Pancreas (tissue), 10 donors: ENCODE data around the gene ENDOV. TPM values are rescaled to one million over a fixed set of nuclear protein-coding genes. Genes with fewer than 3 reads are reported as not detected.

ENCODE experiments used
- ATAC-seq, 4 donors: fragments of 200-7000 bp; cut with Tn5 transposase; one replicate each; pipeline versions ENCODE4 v1.8.0 to v1.9.1; 2020; ENCODE audit warnings: mild to moderate bottlenecking in 4 of 4, moderate library complexity in 4 of 4
- DNase-seq, 6 donors: peaks; one replicate each; pipeline ENCODE4 v3.0.0-alpha.2; 2020
- FAIRE-seq: peaks from 2 replicates; lab custom pipeline; 2012; peaks lifted over from hg19 to GRCh38; lab: Jason Lieb, UNC
- H3K27ac ChIP-seq, 4 donors: fragments of 200-600 bp; sonication (generic); 1 replicate in 3 of 4; 2 replicates in 1 of 4; pipeline versions ENCODE4 v1.5.0 to v1.8.0; 2020
- H3K27me3 ChIP-seq, 4 donors: fragments of 200-600 bp; one replicate each; pipeline ENCODE4 v1.8.0; 2021
- H3K36me3 ChIP-seq, 3 donors: fragments of 200-600 bp; sonication (generic) in 1 of 3; one replicate each; pipeline versions ENCODE4 v1.5.0 to v1.8.0; 2020 to 2021
- H3K4me1 ChIP-seq, 3 donors: fragments of 200-600 bp; one replicate each; pipeline ENCODE4 v1.8.0; 2021
- H3K4me3 ChIP-seq, 4 donors: fragments of 200-600 bp; sonication (generic) in 2 of 4; one replicate each; pipeline versions ENCODE4 v1.5.0 to v1.8.0; 2020 to 2021
- H3K9me3 ChIP-seq, 4 donors: fragments of 200-600 bp; one replicate each; pipeline ENCODE4 v1.8.0; 2021
- CTCF ChIP-seq, 4 donors: fragments of 200-600 bp; sonication (generic) in 3 of 4; IDR thresholded peaks; one replicate each; pipeline versions ENCODE4 v1.5.0 to v1.8.0; 2021; ENCODE audit warnings: antibody characterized with exemption in 4 of 4
- WGBS, 2 donors: extraction: QIAGEN DNeasy Blood & Tissue Kit; methylation state at CpG; one replicate each; pipeline ENCODE4 v1.1.7; 2013; 5-methylcytosine and 5-hydroxymethylcytosine counted together
- intact Hi-C, 3 donors: fragments of 100-400 bp; cut with DNase I; formaldehyde crosslinking; loops; one replicate each; pipeline versions ENCODE4 v1.11.1 to v1.14.2; 2022
- polyA plus RNA-seq, 2 donors: library from polyadenylated mRNA; stranded (reverse); fragments of 200-250 nt; gene quantifications; one replicate each; pipeline ENCODE4 v1.2.3, GENCODE V29; 2013
- total RNA-seq, 6 donors: library from RNA; stranded (reverse); fragmentation: NEBNext Ultra II Directional in 4 of 6; extraction: Animal tissue kit (Norgen Biotek cat#: 25700) in 4 of 6; gene quantifications; one replicate each; pipeline versions ENCODE4 v1.2.1 to v1.2.4, GENCODE V29; 2021 to 2023
- donor health status: healthy with polysubstance abuse.
- donor health status: DM: no; HTN: no; CAD: no; lungs with moderate emphysema.
- donor health status: DM: no; HTN: no; CAD: no.
- donor health status: control.
- donor health status: control.
- donor health status: Bipolar disorder and iron deficiency.
- donor health status: DM: yes; HTN: yes; CAD: no.
- donor health status: DM: no; HTN: no; CAD: no.
- donor health status: DM: no; HTN: no; CAD: no.
- donor health status: DM: yes; HTN: yes; CAD: no.

The ENDOV gene
- total and polyA plus RNA-seq, 8 donors, result 8.7 to 20.4 (median 12.9) TPM

DNA sequence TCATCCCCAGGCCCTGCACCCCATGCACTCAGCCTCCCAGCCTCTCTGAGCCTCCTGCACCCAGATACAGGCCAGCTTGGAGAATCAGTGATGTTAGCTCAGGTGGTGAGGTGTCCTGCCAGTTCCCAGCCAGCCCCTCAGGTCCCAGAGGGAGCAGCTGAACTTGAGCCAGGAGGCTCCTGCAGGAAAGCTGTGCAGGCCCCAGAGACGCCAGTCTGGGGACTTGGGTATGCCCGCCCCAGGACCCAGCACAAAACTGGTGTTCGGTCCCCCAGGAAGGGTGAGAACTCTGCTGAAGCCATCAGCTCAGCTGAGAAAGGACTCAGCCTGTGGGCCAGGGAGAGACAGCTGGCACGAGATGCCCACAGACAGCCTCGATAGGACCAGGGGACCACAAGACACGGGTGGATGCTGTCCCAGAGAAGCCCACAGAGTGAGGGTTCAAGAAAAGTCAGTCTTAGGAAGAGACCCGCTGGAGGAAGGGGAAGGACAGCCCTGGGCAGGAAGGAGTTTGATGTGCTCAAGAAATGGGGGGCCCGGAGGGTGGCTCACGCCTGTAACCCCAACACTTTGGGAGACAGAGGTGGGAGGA is 11.0 kb downstream of the ENDOV start:
- H3K4me1 ChIP-seq, result peaks cover 0 to 3% (median 0%) of the 10 kb centered on the region in 3 donors
- H3K4me3 ChIP-seq, result no peak overlapping the region
- no peak for TF ChIP-seq CTCF (IDR thresholded peaks at IDR 0.05)
- no peaks in the 10 kb centered on the region for H3K36me3 ChIP-seq
- WGBS, 2 donors, result 65 to 75% methylated on average over 9 of the region's 9 CpGs
- peak in 1 of 6 donors; percentile 44 for DNase-seq
- intact Hi-C loops, result loop anchor here in 2 of 3 donors (5.0 to 10.0 kb wide), 3 partner anchors 151 to 679 kb away; no protein-coding TSS in a partner anchor
- no peak for FAIRE-seq
- H3K27ac ChIP-seq, result no peak overlapping the region
- no peaks in the 10 kb centered on the region for H3K27me3 ChIP-seq
- no peaks in the 10 kb centered on the region for H3K9me3 ChIP-seq
- no peak for ATAC-seq

- Histone ChIP-seq H3K27me3 (no peaks in the 10 kb centered on the region), H3K4me1 (peaks cover 0 to 3% (median 0%) of the 10 kb centered on the region in 3 donors), H3K27ac (no peak overlapping the region), H3K4me3 (no peak overlapping the region), H3K9me3 (no peaks in the 10 kb centered on the region), H3K36me3 (no peaks in the 10 kb centered on the region)
- DNase-seq (peak; percentile 71 to 95 (median 86)), ATAC-seq (peak; percentile 88 to 99 (median 96)), FAIRE-seq (no peak)
- TF ChIP-seq CTCF (IDR thresholded peaks at IDR 0.05), result peak; percentile 91 to 98 (median 96)
- intact Hi-C loops, result loop anchor here in 2 of 3 donors (5.0 to 10.0 kb wide), 3 partner anchors 151 to 678 kb away; no protein-coding TSS in a partner anchor
- 32 to 35% methylated on average over 24 of the region's 24 CpGs for WGBS, 2 donors
Measured at GRCh38 chr17:80426671-80427326, 11.8 kb downstream of the ENDOV start.

- no peak for TF ChIP-seq CTCF (IDR thresholded peaks at IDR 0.05)
- Histone ChIP-seq H3K27ac (no peak overlapping the region), H3K27me3 (no peaks in the 10 kb centered on the region), H3K4me3 (no peak overlapping the region), H3K36me3 (no peaks in the 10 kb centered on the region), H3K4me1 (peaks cover 0 to 3% (median 0%) of the 10 kb centered on the region in 3 donors), H3K9me3 (no peaks in the 10 kb centered on the region)
- WGBS, 2 donors, result 79 to 88% methylated on average over 26 to 27 of the region's 27 CpGs
- intact Hi-C loops, result loop anchor here in 2 of 3 donors (2.0 to 10.0 kb wide), 4 partner anchors 150 to 677 kb away; no protein-coding TSS in a partner anchor
- peak in 1 of 4 donors; percentile 8 for ATAC-seq
- no peak for FAIRE-seq
- peak in 3 of 6 donors; percentile 46 to 77 (median 57) for DNase-seq
Measured at GRCh38 chr17:80427366-80428282, 12.7 kb downstream of the ENDOV start.

DNA sequence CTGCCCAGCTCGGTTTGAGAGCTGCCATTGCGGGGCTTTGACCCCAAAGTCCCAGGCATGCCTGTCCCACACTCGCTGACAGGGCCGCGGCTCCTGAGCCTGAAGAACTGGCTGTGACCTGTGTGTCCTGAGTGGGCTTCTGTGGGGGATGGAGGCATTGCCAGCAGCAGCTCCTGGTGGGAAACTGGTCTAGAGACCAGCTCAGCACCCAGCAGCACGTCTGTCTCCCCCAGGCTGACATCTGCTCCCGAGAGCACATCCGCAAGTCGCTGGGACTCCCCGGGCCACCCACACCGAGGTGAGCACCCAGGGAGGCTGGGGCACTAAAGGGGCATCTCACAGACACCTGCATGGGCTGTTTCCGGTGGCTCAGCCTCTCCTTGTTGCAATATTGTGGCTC is 13.4 kb downstream of the ENDOV start:
- ATAC-seq, result no peak
- Histone ChIP-seq H3K4me3 (no peak overlapping the region), H3K4me1 (peaks cover 0 to 3% (median 0%) of the 10 kb centered on the region in 3 donors), H3K27ac (no peak overlapping the region), H3K9me3 (no peaks in the 10 kb centered on the region), H3K27me3 (no peaks in the 10 kb centered on the region), H3K36me3 (no peaks in the 10 kb centered on the region)
- WGBS, 2 donors, result 88 to 93% methylated on average over 12 of the region's 12 CpGs
- no peak for TF ChIP-seq CTCF (IDR thresholded peaks at IDR 0.05)
- no peak for FAIRE-seq
- intact Hi-C loops, result loop anchor here in 2 of 3 donors (2.0 to 10.0 kb wide), 4 partner anchors 149 to 676 kb away; no protein-coding TSS in a partner anchor
- DNase-seq, result peak in 2 of 6 donors; percentile 42 to 50
